ENCODE data around the gene EGFLAM.

- no peak for TF ChIP-seq CTCF (IDR thresholded peaks at IDR 0.05)
- no peak for TF ChIP-seq POLR2A (IDR thresholded peaks at IDR 0.05)
Observed at GRCh38 chr5:38466424-38467189, 208.2 kb downstream of the EGFLAM start.

All from testis (tissue), 2 donors.